Measurements from ENCODE around the gene FANCC.

- TF ChIP-seq CTCF (conservative IDR thresholded peaks at IDR 0.05 in 1 of 2, IDR thresholded peaks at IDR 0.05 in 1 of 2; ENCODE audit: low read depth in 1 of 2, low read length in 2 of 2): no peak
- TF ChIP-seq EZH2 (IDR thresholded peaks at IDR 0.05; ENCODE audit: low read length, missing control alignments): no peak
These were observed 230.9 kb downstream of the FANCC start for GRCh38 chr9:95086564-95086955.
